A172 (cell line): ENCODE measurements around the gene OBP2B. TPM values are rescaled to one million over a fixed set of nuclear protein-coding genes. Genes with fewer than 3 reads are reported as not detected.
"Not testable (repeated sequence)": the region's sequence is repeated elsewhere in the genome, so short reads cannot be mapped to it uniquely, and the experiment has no call there.

ENCODE experiments used
- DNase-seq: peaks from one replicate; pipeline ENCODE4 v3.0.0-alpha.2; 2015; ENCODE audit warnings: low spot score
- total RNA-seq: library from RNA; depleted of rRNA; stranded (reverse); fragments of >200 nt; shearing (Covaris generic); gene quantifications from 2 replicates; pipeline ENCODE4 v1.2.3, GENCODE V29; 2014

OBP2B gene
- total RNA-seq, 1 experiment from 2014 or later, result not detected

DNA sequence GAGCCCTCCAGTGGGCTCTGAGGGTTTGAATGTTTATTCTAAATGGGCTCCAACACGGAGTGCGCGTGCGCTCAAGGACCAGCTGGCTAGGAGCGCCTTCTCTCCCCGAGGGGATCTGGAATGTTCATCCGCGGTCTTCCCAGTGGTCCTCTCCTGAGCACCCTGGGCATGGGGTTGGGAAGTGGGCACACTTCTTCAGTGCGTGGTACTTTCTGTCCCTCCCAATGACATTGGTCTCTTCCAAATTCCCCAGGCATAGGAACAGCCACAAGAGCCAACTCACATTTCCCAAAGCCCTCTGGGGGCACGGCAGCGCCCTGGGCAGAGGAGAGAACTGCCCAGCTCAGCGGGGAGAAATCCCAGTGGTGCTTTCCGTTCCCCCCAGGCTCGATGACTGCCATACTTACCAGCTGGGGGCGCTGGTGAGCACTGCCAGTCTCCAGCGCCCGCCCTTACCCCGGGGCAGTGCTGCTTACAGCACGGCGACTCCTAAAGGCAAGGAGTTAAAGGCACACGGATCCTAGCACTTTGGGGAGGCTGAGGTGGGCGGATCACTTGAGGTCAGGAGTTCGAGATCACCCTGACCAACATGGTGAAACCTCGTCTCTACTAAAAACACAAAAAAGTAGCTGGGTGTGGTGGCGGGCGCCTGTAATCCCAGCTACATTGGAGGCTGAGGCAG, 29.9 kb upstream of the OBP2B start:
- no peak for DNase-seq

DNA sequence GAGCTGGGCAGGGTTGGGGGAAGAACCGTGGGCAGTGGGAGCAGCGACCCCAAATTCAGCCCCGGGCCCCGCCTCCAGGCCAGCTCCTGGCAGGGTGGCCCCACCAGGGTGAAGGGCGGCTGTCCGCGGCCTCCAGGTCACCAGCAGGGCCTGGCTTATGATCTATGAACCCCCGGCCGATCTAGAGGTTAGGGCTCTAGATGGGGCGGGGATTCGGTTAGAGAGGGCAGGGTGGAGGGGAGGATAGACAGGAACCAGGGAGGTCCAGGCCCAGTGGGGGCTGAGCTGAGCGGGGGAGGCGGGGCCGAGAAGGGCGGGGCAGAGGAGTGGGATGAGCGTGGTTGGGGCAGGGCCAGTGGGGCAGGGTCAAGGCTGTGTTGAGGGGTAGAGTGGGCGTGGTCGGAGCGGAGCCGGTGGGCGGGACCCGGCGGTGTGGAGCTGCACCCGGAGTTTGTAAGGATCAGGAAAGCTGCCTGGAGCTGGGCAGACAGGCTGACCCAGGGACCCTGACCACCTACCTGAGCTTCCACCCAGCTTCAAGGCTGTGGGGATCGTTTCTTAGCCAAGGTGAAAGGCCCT, 29.3 kb upstream of the OBP2B start:
- no peak for DNase-seq

DNA sequence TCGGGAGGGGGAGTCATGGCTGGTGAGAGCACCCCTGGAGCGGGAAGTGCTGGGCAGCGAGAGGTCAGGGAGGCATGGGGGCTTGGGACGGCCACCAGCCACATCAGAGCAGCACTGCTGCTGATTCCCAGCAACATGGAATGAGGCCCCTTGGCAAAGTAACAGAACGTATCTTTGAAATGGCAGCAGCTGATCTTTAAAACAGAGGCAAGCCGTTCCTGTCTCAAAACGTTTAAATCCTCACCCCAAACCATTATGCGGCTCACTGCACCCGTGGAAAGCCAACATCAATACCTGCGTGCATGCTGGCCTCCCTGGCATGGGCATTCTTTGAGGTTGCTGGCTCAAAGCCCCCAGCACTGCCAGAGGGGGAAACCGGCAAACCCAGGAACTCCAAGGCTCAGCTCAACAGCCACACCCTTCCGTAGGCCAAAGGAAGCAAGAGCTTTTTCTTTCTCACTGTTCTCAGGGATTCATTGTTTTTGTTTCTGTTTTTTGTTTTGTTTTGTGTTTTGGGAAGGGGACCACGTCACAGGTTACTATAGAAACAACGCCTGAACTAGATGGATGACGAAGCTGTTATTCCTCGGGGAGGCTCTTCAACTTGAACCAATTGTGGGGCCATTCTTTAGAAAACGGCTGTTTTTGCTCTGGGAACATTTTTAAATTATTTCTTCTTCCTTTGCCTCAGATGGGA, 28.1 kb upstream of the OBP2B start:
- no peak for DNase-seq

DNA sequence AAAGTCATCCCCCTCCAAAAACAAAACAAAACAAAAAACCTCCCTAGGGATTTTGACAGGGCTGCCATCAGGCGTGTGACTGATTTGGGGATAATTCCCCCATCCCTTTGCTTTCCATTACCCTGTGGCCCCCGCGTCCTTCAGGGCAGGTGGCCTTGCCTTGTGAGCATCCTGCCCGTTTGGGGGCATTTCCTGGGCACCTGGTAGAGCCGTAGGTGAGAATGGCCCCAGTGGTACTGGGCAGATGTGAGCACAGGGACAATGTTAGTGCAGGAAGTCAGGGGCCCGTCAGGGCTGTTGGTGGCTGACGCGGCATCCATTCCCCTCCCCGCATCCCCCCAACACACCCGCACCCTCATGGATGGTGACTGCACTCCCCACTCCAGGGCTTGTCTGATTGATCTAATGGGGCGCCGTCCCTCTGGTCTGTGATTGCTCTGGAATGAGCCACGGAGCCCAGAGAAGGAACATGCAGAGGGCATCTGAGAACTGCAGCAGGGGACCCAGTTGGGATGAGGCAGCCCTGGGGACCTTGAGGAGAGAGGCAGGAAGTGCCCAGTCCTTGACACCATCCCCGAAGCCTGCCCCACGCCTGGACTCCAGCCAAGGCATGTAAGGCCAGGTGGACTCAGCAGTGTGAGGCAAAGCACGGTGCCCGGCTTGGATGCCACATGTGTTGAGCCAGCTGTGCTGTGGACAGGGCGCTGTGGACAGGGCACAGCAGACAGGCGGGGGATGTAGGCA, 27.4 kb upstream of the OBP2B start:
- not testable (repeated sequence) for DNase-seq

DNA sequence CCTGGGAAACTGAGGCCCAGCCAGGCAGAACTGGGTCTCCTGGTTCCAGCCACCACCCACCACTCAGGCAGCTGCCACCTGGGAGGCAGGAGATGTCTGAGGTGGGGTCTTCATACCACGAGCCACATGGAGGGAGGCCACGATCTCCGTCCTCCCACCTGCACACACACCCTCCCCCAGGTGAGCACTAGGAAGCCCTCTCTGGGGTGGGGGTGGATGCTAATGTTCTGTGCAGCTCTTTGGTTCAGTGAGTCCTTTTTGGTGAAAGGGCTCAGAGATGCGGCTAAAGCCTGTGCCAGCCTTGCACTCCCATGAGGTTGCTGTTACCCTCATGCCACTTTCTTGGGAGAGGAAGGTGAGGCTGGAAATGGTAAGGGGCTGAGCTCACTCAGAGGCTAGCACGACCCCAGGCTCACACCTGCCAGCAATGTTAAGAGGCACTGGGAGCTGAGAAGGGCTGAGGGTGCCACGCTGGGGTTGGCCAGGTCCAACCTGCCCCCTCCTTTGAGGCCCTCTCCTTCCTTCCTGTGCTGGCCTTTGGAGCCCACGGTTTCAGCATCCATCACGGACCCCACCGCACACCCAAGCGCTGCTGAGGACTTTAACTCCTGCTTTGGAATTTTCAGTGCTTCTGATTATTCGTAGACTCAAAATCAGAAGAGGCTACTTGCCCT, 26.6 kb upstream of the OBP2B start:
- DNase-seq, result no peak

DNA sequence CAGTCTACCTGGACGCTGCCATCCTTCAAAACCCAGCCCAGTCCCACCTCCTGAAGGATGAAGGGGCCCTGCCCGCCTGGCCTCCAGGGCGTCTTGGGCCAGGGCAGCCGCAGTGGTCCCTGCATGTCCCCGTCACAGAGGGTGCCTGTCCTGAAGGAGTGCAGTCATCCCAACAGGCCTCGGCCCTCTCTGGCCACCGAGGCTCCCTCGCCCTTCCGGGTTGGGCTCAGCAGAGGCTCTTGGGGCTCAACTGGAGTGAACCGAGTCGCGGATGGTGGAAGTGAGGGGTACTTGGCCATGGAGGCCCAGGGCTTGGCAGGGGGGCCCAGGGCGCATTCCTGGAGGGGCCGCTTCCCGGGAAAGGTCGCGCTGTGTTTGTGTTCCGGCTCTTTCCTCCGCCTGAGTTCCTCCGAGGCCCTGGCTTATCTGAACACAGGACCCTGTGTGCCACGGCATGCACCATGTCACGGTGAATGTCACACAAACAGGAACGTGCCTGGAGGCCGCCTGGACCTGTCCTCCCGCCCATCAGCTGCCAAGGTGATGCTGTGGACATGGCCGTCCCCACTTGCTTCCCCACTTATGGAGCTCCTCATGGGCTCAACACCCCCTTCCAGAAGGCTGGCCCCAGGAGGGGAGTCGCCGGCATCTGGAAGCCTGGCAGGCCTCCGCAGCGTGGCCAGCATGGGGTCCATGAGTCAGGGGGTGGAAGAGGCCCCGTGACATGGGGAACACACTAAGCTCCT, 25.7 kb upstream of the OBP2B start:
- no peak for DNase-seq

DNA sequence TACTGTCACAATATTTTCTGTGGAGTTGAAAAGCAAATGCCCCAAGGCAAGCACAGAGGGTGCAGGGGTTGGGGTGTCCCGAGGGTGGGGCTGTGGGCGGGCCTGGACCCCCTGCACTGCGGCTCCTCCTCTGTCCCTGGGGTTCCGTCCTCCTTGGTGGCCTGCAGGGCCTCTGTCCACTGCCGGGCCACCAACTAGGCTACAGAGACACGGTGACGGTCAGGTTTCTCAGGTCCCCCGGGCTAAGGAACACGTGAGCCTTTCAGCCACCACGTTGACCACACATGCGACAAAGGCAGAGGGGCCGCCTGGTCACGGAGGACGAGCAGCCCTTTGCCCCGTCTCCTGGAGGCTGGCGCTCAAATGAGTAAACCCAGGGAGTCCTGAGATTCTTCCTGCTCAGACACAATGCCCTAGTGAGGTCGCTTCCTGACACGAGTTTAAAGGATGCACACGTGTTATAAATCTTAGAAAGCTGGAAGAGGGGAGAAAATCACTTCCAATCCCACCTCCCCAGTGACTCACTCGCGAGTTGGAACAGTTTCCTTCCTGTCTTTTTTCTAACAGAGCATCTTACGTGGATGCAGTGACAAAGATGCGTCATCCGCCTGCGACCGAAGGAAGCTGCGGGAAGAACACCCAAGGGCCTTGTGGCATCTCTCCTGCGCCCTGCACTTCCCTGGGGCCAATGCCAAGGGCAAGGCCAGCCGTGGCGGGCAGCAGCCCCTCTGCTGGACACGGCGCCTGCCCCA, 24.8 kb upstream of the OBP2B start:
- peak; percentile 30 for DNase-seq

DNA sequence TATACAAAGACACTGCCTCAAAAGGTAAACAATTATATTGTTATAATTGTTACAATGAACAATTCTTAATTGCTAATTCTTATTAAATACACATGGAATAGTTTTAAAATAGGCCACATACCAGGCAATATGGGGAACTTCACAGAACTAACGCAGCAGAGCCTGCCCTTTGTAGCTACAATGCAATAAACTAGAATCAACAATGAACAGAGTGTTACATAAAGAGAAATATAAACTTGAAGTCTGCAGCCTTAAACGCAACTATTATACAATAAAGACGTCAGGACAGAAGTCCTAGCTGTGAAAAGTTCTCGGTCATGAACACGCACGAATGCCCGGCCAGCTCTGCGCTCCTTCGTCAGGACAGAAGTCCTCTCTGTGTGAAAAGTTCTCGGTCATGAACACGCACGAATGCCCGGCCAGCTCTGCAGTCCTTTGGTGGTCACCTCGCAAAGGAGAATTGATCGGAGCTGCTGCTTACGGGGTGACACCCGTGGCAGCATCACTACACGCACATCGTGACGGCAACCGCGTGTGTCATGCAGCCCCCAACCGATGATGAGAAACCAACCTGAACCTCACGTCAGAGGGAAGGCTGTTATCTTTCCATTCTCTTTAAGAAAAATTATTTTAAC, 23.0 kb upstream of the OBP2B start:
- DNase-seq, result not testable (repeated sequence)

DNA sequence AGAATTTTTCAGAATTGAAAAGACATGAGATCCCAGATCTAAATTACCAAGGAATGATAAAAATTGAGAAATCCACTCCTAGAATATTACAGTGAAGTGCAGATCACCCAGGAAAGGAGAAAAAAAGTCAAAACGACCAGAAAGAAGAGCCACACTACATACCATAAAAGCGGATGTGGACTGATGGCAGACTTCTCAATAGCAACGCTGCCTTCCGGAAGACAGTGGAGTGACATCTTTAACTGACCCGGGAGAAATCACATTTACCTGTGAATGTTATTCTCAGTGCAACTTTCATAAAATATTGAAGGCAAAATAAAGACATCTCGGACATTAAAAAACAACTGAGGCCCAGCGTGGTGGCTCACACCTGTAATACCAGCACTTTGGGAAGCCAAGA, 21.5 kb upstream of the OBP2B start:
- not testable (repeated sequence) for DNase-seq

DNA sequence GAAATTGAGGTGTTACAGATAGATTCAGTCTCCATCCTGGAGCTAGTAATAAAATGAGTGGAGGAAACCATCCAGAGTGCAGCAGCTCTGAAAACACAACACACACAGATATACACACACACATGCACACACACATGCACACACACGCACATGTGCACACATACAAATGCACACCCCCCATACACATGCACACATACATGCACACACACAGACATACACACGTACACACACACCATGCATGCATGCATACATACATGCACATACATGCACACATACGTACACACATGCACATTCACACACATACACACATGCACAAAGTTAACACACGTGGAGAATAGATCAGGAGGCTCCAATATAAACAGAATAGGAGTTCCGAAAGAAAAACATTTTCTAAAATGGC, 21.0 kb upstream of the OBP2B start:
- no peak for DNase-seq

DNA sequence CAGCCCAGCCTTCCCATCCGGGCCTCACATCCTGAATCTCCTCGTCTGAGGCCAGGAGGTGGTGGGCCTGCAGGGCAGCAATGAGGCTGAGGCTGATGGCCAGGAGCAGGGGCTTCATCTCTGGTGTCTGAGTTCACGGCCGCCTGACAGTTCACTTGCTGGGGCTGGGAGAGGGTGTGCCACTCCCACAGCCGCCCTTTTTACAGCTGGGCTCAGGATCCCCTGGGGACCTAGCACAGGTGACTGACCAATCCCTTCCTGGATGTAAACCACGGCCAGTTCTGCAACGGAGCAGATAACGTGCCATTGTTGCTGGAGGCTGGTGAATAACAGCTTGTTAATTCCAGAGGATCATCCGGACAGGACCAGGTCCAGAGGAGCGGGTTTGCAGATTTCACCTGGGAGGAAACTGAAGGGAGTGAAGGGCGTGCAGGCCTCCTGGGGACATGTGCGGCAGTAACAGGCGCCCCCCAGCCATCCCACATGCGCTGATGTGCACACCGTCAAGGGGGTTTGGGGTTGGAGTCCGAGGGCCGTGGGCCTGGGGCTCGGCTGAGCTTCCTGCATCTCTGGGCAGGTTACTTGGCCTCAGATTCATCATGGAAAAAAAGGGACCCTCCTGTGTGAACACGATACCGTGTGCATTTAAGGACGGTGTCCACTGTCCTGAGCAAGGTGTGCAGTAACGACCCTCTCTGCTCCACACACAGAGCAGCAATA, 19.6 kb upstream of the OBP2B start:
- not testable (repeated sequence) for DNase-seq

DNA sequence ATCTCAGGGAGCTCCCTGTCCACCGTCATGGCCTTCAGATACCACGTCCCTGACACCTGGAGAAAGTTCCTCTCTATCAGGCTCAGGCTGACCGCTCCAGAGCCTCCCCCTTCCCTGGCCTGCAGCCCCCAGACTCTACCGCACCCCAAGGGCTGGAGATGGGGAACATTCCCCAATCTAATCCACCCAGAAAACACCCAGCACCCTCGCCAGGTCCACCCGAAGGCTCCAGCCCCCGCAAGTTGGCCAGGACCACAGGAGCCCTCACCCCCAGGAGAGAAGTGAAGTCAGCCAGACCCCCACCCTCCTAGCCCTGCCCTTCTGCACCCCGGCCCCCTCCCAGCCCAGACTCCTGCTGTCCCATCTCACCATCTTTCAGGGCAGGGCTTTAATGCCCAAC, 18.9 kb upstream of the OBP2B start:
- DNase-seq, result not testable (repeated sequence)

DNA sequence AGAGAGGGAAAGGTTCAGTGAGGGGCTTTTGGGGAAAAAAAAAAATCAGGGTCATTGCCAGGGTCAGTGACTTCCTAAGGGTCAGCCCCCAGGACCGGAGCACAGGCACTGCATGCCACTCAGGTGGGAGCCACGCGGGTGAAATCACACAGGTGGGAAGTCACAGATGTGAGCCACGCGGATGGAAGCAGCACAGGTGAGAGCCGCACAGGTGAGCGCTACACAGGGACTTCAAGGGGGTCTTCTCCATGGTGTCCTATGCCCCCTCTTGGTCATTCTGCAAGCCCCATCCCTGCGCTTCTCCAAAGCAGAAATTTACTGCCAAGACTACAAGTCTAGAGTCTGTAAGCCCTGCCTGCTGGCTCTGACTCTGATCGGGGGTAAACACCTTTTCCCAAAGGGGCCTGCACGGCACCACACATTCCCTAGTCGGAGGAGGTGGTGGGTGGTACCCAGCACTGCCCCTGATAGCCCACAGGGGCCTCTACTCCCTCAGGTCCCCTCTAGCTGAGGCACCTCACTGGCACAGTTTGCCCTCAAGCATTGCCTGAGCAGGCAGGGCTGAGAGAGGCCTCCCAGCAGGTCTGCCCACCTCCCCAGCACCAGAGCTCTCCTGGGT, 18.3 kb upstream of the OBP2B start:
- DNase-seq, result no peak

DNA sequence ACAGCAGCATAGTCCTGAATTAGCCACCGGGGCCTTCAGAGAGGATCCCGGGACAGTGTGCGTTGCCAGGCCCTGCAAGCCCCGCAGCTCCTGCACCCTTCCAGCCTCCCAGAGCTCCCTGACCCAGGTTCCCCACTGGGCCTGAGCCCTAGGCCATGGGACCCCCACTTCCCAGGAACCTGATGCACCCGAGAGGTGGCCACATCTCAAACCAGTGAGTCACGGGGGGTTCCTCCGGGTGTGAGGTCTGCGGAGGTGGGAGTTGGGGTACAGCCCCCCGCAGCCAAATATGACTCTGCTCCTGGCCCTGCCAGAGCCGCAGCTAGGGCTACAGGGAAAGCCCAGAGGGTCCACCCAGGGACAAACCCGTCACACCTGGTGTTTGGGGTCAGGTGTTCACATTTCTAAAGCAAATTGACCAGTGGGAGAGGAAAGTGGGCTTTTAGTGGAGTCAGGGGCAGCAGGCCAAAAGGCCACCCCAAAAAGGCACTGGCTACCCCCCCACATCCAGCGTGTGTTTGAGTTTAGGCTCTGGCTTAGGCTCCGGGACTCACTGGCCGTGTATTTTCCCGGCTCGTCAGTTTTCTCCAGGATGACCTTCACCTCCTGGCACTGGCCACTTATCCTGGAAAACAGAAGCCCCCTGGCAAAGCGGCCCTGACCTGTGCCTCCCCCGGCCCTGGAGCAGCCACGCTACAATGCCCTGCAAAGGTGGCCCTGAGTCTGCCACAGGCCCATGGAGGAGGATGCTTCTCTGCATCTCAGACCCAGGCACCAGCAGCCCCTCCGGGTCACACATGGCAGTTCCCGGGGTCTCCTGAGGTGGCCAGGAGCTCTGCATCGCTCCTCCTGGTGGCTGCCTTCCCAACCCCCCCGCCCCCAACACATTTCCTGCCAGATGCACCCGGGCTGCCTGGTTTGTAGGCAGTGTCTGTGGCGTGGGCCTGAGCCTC, 17.4 kb upstream of the OBP2B start:
- no peak for DNase-seq

DNA sequence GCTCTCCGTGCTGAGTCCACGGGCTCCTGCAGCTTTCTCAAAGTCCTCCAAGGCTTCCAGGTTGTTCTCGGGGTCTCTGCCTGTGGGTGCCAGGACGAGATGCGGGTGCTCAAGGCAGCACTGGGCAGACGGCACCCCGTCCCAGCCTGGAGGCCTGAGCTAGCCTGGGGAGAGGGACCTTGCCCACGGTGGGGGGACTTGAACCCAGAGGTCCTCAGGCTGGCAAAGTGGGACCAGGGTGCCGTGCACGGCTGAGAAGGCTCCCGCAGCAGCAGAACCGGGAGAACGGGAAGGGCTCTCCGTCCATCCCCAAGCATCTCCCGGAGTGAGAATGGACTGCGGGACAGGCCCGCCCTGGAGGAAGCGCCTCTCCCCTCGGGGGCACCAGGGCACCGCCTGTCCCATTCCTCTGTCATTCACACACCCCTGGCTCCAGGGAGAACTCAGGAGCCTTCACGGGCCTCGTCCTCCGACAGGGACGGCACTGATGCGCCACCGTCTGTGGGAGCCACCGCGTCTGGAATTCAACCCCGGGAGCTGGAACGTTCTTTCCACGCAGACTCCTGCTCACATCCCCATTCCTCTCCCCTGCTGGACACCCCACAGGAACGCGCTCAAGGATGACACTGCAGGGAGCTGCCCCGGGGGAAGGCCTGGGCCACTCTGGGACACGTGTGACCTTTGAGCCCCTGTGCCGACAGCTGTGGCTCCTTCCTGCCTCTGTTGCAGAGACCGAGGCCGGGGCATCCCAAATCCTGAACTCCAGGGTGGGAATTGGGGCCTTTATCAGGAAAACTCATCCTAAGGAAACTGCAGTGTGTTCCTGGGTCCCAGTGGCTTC, 16.3 kb upstream of the OBP2B start:
- DNase-seq, result no peak

DNA sequence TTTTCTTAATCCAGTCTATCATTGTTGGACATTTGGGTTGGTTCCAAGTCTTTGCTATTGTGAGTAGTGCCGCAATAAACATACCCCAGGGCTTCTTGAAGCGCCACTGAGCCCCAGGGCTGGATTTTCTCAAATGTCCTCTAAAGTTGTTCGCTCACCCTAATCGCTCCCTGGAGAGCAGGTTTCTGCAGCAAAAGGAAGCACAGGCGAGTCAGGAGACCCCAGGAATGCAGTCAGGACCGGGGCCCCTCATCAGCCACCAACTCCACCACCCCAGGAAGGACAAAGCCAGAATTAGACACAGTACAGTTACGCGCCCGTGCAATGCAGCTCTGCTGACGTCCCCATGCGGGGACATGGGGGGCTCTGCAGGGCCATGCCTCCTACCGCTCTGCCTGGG, 15.7 kb upstream of the OBP2B start:
- no peak for DNase-seq
